Measurements from ENCODE around the gene SLC9A3.

Gene SLC9A3

DNA sequence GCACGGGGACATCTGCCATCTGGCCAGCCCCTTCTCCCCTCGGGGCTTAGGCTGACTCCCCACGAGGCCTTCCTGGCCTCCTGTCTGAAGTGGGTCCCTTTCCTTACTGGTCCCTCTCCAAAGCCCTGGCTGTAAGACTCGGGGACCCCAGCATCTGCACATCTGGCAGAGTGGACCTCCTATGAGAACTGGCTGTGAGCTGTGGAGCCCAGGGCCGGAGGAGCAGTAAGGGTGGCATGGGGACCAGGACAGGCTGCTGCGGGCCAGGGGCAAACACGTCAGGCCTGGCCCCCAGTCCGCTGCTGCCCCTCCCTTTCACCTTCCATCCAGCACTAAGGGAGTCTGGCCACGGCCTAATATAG, 47.5 kb downstream of the SLC9A3 start:
- H2BK15ac ChIP-seq (ENCODE audit: low read length), result no peak overlapping the region
- H3K27ac ChIP-seq (replicated peaks; ENCODE audit: low read length), result no peak overlapping the region
- H3K23ac ChIP-seq (ENCODE audit: low read depth, low read length, poor library complexity), result no peak overlapping the region
- peaks cover 0 to 33% (median 8%) of the 10 kb centered on the region in 3 experiments for H3K27me3 ChIP-seq (ENCODE audit: control insufficient read depth in 3 of 3, insufficient read depth in 3 of 3, low read depth in 1 of 3, low read length in 3 of 3)
- no peaks in the 10 kb centered on the region for H3K9me3 ChIP-seq (replicated peaks in 1 of 2; ENCODE audit: control insufficient read depth in 2 of 2, insufficient read depth in 1 of 2, low read depth in 1 of 2, low read length in 2 of 2)
- H2AFZ ChIP-seq (ENCODE audit: low read length), result no peak overlapping the region
- H2BK120ac ChIP-seq (ENCODE audit: low read depth, low read length), result no peak overlapping the region
- H2BK5ac ChIP-seq (ENCODE audit: low read length), result peak overlapping the region; percentile 39
- no peak overlapping the region for H2BK12ac ChIP-seq (ENCODE audit: low read length)
- H4K91ac ChIP-seq (ENCODE audit: low read depth, low read length, poor library complexity), result no peak overlapping the region
- H4K8ac ChIP-seq (ENCODE audit: low read depth, low read length), result no peak overlapping the region
- no peak overlapping the region for H3K18ac ChIP-seq (ENCODE audit: low read length)
- H3K36me3 ChIP-seq (replicated peaks in 1 of 2; ENCODE audit: control insufficient read depth in 2 of 2, insufficient read depth in 2 of 2, low read length in 2 of 2), result no peaks in the 10 kb centered on the region
- no CpG with 5 or more reads among the region's 9 CpGs for WGBS, 2 donors (ENCODE audit: extremely low coverage in 2 of 2, insufficient read length in 2 of 2, insufficient replicate concordance in 1 of 2)
- no peak overlapping the region for H3K4me3 ChIP-seq (ENCODE audit: low read length in 2 of 2)
- no peak for DNase-seq (ENCODE audit: low spot score)
- no peak overlapping the region for H3K14ac ChIP-seq (ENCODE audit: low read length)
- H3K4me1 ChIP-seq (ENCODE audit: control insufficient read depth in 2 of 2, insufficient read depth in 1 of 2, low read depth in 1 of 2, low read length in 2 of 2), result peaks cover 7 to 9% of the 10 kb centered on the region in 2 donors
- H3K79me1 ChIP-seq (ENCODE audit: low read depth, low read length), result peaks cover 8% of the 10 kb centered on the region
- no peak overlapping the region for H3K4me2 ChIP-seq (ENCODE audit: insufficient read depth, low read length, poor library complexity, severe bottlenecking)
- H2AK5ac ChIP-seq (ENCODE audit: low read depth, low read length), result no peak overlapping the region
- no peak overlapping the region for H3K4ac ChIP-seq (ENCODE audit: low read length)
- H3K9ac ChIP-seq (ENCODE audit: low read depth, low read length, poor library complexity), result no peak overlapping the region

GRCh38 chr5:476102-476813, 48.0 kb downstream of the SLC9A3 start:
- Histone ChIP-seq H2BK15ac (ENCODE audit: low read length) (no peak overlapping the region), H3K36me3 (replicated peaks in 1 of 2; ENCODE audit: control insufficient read depth in 2 of 2, insufficient read depth in 2 of 2, low read length in 2 of 2) (peaks cover 0 to 4% of the 10 kb centered on the region in 2 donors), H3K27me3 (ENCODE audit: control insufficient read depth in 3 of 3, insufficient read depth in 3 of 3, low read depth in 1 of 3, low read length in 3 of 3) (peaks cover 0 to 33% (median 8%) of the 10 kb centered on the region in 3 experiments), H3K4ac (ENCODE audit: low read length) (no peak overlapping the region), H3K9ac (ENCODE audit: low read depth, low read length, poor library complexity) (no peak overlapping the region), H3K79me1 (ENCODE audit: low read depth, low read length) (peaks cover 8% of the 10 kb centered on the region), H4K8ac (ENCODE audit: low read depth, low read length) (no peak overlapping the region), H2AK5ac (ENCODE audit: low read depth, low read length) (no peak overlapping the region), H4K91ac (ENCODE audit: low read depth, low read length, poor library complexity) (no peak overlapping the region), H3K4me2 (ENCODE audit: insufficient read depth, low read length, poor library complexity, severe bottlenecking) (no peak overlapping the region), H2AFZ (ENCODE audit: low read length) (no peak overlapping the region), H3K18ac (ENCODE audit: low read length) (no peak overlapping the region), H3K4me3 (ENCODE audit: low read length in 2 of 2) (no peak overlapping the region), H3K9me3 (replicated peaks in 1 of 2; ENCODE audit: control insufficient read depth in 2 of 2, insufficient read depth in 1 of 2, low read depth in 1 of 2, low read length in 2 of 2) (no peaks in the 10 kb centered on the region), H2BK5ac (ENCODE audit: low read length) (peak overlapping the region; percentile 39), H3K27ac (replicated peaks; ENCODE audit: low read length) (no peak overlapping the region), H3K14ac (ENCODE audit: low read length) (no peak overlapping the region), H2BK120ac (ENCODE audit: low read depth, low read length) (no peak overlapping the region), H3K23ac (ENCODE audit: low read depth, low read length, poor library complexity) (no peak overlapping the region), H2BK12ac (ENCODE audit: low read length) (no peak overlapping the region), H3K4me1 (ENCODE audit: control insufficient read depth in 2 of 2, insufficient read depth in 1 of 2, low read depth in 1 of 2, low read length in 2 of 2) (peaks cover 9 to 10% of the 10 kb centered on the region in 2 donors)
- no peak for DNase-seq (ENCODE audit: low spot score)
- WGBS, 2 donors (ENCODE audit: extremely low coverage in 2 of 2, insufficient read length in 2 of 2, insufficient replicate concordance in 1 of 2), result no CpG with 5 or more reads among the region's 51 CpGs

DNA sequence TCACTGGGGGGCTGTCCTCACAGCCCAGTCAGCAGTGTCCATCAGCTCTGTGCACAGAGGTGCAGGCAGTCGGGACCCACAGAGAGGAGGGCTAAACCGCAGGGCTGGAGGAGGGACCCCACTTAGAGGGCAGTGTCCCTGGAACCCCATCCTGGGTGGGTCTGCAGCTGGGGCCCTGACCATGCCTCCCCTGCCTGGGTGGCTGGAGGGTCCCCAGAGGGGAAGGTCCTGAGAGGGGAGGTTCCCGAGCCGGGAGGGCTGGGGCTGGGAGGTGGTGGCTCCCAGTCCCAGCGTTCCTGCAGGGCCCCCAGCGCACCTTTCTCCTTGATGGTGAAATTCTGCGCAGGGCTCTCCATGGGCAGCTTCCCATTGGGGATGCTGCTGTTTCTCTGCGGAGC, 48.5 kb downstream of the SLC9A3 start:
- no peak overlapping the region for H3K27ac ChIP-seq (replicated peaks; ENCODE audit: low read length)
- no peak overlapping the region for H3K4me3 ChIP-seq (ENCODE audit: low read length in 2 of 2)
- H4K91ac ChIP-seq (ENCODE audit: low read depth, low read length, poor library complexity), result no peak overlapping the region
- H3K9me3 ChIP-seq (replicated peaks in 1 of 2; ENCODE audit: control insufficient read depth in 2 of 2, insufficient read depth in 1 of 2, low read depth in 1 of 2, low read length in 2 of 2), result no peaks in the 10 kb centered on the region
- H2AFZ ChIP-seq (ENCODE audit: low read length), result no peak overlapping the region
- H3K14ac ChIP-seq (ENCODE audit: low read length), result peak overlapping the region; percentile 38
- no peak overlapping the region for H2BK5ac ChIP-seq (ENCODE audit: low read length)
- peaks cover 9 to 10% of the 10 kb centered on the region in 2 donors for H3K4me1 ChIP-seq (ENCODE audit: control insufficient read depth in 2 of 2, insufficient read depth in 1 of 2, low read depth in 1 of 2, low read length in 2 of 2)
- peaks cover 10% of the 10 kb centered on the region for H3K79me1 ChIP-seq (ENCODE audit: low read depth, low read length)
- H3K4me2 ChIP-seq (ENCODE audit: insufficient read depth, low read length, poor library complexity, severe bottlenecking), result no peak overlapping the region
- peak overlapping the region; percentile 89 for H3K23ac ChIP-seq (ENCODE audit: low read depth, low read length, poor library complexity)
- H3K4ac ChIP-seq (ENCODE audit: low read length), result no peak overlapping the region
- peaks cover 3 to 9% of the 10 kb centered on the region in 2 donors for H3K36me3 ChIP-seq (replicated peaks in 1 of 2; ENCODE audit: control insufficient read depth in 2 of 2, insufficient read depth in 2 of 2, low read length in 2 of 2)
- H2BK120ac ChIP-seq (ENCODE audit: low read depth, low read length), result no peak overlapping the region
- no CpG with 5 or more reads among the region's 8 CpGs for WGBS, 2 donors (ENCODE audit: extremely low coverage in 2 of 2, insufficient read length in 2 of 2, insufficient replicate concordance in 1 of 2)
- H3K27me3 ChIP-seq (ENCODE audit: control insufficient read depth in 3 of 3, insufficient read depth in 3 of 3, low read depth in 1 of 3, low read length in 3 of 3), result peaks cover 0 to 33% (median 8%) of the 10 kb centered on the region in 3 experiments
- H2BK15ac ChIP-seq (ENCODE audit: low read length), result no peak overlapping the region
- H4K8ac ChIP-seq (ENCODE audit: low read depth, low read length), result no peak overlapping the region
- H3K9ac ChIP-seq (ENCODE audit: low read depth, low read length, poor library complexity), result no peak overlapping the region
- H3K18ac ChIP-seq (ENCODE audit: low read length), result no peak overlapping the region
- no peak overlapping the region for H2AK5ac ChIP-seq (ENCODE audit: low read depth, low read length)
- H2BK12ac ChIP-seq (ENCODE audit: low read length), result no peak overlapping the region
- DNase-seq (ENCODE audit: low spot score), result no peak

- Histone ChIP-seq H4K8ac (ENCODE audit: low read depth, low read length) (no peak overlapping the region), H3K14ac (ENCODE audit: low read length) (peak overlapping the region; percentile 38), H4K91ac (ENCODE audit: low read depth, low read length, poor library complexity) (no peak overlapping the region), H3K79me1 (ENCODE audit: low read depth, low read length) (peaks cover 10% of the 10 kb centered on the region), H2BK12ac (ENCODE audit: low read length) (no peak overlapping the region), H3K9ac (ENCODE audit: low read depth, low read length, poor library complexity) (peak overlapping the region; percentile 72), H3K4me3 (ENCODE audit: low read length in 2 of 2) (peak overlapping the region; percentile 25 to 40), H3K23ac (ENCODE audit: low read depth, low read length, poor library complexity) (peak overlapping the region; percentile 89), H3K9me3 (replicated peaks in 1 of 2; ENCODE audit: control insufficient read depth in 2 of 2, insufficient read depth in 1 of 2, low read depth in 1 of 2, low read length in 2 of 2) (no peaks in the 10 kb centered on the region), H3K27ac (replicated peaks; ENCODE audit: low read length) (no peak overlapping the region), H3K4ac (ENCODE audit: low read length) (no peak overlapping the region), H3K18ac (ENCODE audit: low read length) (peak overlapping the region; percentile 28), H2AFZ (ENCODE audit: low read length) (no peak overlapping the region), H2BK15ac (ENCODE audit: low read length) (no peak overlapping the region), H3K4me1 (ENCODE audit: control insufficient read depth in 2 of 2, insufficient read depth in 1 of 2, low read depth in 1 of 2, low read length in 2 of 2) (peaks cover 9 to 10% of the 10 kb centered on the region in 2 donors), H2AK5ac (ENCODE audit: low read depth, low read length) (no peak overlapping the region), H3K36me3 (replicated peaks in 1 of 2; ENCODE audit: control insufficient read depth in 2 of 2, insufficient read depth in 2 of 2, low read length in 2 of 2) (peaks cover 3 to 16% of the 10 kb centered on the region in 2 donors), H2BK5ac (ENCODE audit: low read length) (no peak overlapping the region), H2BK120ac (ENCODE audit: low read depth, low read length) (no peak overlapping the region), H3K27me3 (ENCODE audit: control insufficient read depth in 3 of 3, insufficient read depth in 3 of 3, low read depth in 1 of 3, low read length in 3 of 3) (peaks cover 0 to 33% (median 8%) of the 10 kb centered on the region in 3 experiments), H3K4me2 (ENCODE audit: insufficient read depth, low read length, poor library complexity, severe bottlenecking) (peak overlapping the region; percentile 26)
- WGBS, 2 donors (ENCODE audit: extremely low coverage in 2 of 2, insufficient read length in 2 of 2, insufficient replicate concordance in 1 of 2), result no CpG with 5 or more reads among the region's 50 CpGs
- DNase-seq (ENCODE audit: low spot score), result no peak
Observed at GRCh38 chr5:474840-475661, 49.2 kb downstream of the SLC9A3 start.

All from neuronal stem cell (in vitro differentiated cells).